T follicular helper cell (primary cell): ENCODE results near the gene SUCLG2.

Experiments used
- DNase-seq: peaks from one replicate; pipeline ENCODE4 v3.0.0-alpha.2; 2020; ENCODE audit warnings: low read depth
- total RNA-seq, 2 experiments: gene quantifications; one replicate each; lab custom pipeline; 2026; lab: John Stamatoyannopoulos, UW

SUCLG2 gene, protein sequence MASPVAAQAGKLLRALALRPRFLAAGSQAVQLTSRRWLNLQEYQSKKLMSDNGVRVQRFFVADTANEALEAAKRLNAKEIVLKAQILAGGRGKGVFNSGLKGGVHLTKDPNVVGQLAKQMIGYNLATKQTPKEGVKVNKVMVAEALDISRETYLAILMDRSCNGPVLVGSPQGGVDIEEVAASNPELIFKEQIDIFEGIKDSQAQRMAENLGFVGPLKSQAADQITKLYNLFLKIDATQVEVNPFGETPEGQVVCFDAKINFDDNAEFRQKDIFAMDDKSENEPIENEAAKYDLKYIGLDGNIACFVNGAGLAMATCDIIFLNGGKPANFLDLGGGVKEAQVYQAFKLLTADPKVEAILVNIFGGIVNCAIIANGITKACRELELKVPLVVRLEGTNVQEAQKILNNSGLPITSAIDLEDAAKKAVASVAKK
- 41.9 to 61.0 reads per million in 2 experiments for total RNA-seq

DNA sequence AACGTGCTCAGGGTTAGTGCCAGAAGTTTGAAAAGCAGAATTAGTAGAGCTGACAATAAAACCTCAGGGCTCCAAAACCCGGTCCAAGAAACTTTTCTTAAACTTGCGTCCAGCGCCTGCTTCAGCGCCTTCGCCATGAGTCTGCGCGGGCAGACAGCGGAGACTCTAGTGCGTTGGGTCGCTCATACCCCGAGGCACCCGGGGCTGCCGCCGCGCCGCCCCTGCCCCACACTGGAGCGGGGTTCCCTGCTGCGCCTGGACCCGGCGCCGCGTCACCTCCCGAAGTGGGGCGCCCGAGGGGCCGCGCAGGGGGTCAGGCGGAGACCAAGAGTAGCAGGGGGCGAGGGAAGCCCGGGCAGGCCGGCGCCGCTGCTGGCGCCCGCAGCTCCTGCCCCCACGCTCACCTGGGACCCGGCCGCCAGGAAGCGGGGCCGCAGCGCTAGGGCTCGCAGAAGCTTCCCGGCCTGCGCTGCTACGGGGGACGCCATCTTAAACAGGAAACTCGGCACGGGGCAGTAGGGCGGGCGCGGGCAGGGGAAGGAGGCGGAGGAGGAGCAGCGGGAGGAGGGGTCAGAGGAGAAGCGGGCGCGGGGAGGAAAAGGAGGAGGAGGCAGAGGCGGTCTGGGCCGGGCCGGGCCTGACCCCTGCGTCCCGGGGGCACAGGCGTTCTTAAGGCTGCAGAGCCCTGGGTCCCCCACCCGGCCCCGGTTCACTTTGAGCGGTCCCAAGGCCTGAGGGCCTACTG, at the start of gene SUCLG2:
Gene SUCLG2 (minus strand): TSS at position 514 of the 745 bp plus-strand sequence. CDS start 26 bp downstream, at position 488.
- peak; percentile 65 for DNase-seq

DNA sequence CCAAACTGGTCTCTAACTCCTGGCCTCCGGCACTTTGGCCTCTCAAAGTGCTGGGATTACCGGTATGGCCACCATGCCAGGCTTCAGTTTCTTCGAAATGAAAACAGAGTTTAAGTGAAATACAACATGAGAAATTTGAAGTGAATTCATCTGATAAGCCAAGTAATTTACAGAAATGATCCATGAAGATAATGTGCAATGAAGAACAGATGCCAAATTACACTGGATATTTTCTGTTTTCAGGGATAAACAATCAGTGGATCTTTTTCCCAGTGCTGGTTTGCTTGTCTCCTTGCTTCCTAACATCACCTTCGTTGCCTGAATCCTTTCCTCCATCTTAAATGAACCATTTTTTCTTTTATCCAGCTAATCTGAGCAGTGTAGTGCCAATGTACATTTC, 46.2 kb upstream of the SUCLG2 start:
- DNase-seq = no peak

DNA sequence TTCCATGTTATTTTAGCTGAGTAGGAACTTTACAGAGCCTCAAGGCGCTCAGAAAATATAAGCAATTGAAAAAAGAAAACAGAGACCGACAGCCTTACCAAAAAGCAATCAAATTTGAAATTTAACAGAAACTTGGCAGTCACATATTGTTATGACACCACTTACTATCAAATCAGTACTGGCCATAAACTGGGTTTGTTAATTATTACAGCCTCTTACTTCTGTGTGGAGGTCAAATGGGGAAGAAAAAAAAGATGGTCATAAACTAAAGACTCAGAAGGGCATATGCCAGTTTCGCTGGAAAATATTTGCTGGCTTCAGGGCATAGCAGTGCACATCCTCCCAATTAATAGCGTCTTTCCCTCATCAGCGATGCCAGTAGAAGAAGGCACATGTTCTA, 45.5 kb upstream of the SUCLG2 start:
- DNase-seq = no peak

DNA sequence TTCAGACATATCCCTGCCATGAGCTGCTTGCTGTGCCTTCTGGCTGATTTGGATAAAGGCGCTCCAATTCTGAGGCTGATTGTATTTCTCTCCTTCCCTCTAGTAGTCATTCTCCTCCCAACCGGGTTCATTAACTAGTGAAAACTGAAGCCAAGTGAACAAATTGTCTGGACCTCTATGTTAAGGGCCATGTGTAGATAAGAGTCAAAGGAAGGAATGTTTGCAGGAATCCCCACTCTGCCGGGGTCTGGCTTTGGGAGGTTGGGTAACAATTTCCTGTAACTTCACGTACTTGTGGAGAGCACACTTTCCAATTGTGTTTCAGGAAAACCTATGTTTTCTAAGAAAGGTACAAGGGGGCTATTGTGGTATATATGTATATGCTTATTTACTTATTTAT, 38.2 kb upstream of the SUCLG2 start:
- no peak for DNase-seq

DNA sequence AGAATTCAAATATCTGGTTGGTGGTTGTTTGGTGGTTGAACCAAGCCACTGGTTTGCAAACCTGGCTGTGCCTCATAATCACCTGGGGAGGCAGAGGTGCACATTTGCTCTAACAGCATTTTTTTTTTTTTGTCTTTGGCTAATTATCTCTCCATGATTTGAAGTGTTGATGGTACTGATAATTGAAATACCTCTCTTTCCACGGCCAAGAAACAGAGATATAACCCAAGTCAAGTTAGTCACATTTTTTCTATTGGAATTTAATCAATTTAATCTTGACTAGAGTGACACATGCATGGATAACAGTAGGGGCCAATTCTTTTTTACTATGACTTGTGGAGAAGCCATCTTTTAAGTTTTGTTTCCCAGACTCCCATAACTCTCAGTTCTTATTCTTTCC, 37.5 kb upstream of the SUCLG2 start:
- DNase-seq = no peak

DNA sequence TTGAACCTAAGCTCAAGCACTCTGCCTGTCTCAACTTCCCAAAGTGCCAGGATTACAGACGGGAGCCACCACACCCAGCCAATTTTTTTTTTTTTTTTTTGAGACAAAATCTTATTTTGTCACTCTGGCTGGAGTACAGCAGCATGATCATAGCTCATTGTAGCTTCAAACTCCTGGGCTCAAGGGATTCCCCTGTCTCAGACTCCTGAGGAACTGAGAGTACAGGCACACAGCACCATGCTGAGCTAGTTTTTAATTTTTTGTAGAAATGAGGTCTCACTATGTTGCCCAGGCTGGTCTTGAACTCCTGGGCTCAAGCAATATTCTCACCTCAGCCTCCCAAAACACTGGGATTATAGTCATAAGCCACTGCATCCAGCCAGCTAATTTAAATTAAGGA, 36.8 kb upstream of the SUCLG2 start:
- DNase-seq = no peak

DNA sequence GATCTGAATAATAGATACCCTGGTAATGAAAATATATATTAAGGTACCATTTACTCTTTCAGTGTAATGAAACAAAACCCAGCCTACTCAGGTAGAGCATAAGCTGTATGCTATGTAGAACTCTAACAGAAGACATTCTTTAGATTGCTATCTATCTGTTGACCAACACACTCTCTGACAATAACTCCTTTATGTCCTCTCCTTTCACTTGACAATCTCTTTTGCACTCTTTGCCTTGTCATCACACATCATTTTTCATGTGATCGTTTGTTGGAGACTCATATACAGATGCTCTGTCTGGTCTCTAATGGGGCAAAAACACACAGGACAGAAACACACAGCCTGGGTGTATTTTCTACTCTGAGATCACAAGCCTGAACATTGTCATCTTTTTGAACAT, 35.4 kb upstream of the SUCLG2 start:
- DNase-seq = no peak

DNA sequence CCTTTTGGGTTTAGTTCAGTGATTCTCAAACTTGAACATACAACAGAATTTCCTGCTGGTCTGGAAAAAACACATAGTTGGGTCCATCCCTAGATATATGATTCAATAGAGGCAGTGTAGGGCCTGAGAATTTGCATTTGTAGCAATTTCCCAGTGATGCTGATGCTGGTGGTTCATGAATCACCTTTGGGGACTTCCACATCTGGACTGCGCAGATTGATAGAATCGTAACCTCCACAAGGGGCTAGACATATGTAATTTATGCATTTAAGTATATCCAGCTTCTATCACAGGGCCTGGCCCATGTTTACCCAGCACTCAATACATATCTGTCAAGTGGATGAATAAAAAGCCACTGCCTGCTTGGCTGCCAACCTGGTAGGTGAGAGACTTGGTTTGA, 33.8 kb upstream of the SUCLG2 start:
- no peak for DNase-seq

DNA sequence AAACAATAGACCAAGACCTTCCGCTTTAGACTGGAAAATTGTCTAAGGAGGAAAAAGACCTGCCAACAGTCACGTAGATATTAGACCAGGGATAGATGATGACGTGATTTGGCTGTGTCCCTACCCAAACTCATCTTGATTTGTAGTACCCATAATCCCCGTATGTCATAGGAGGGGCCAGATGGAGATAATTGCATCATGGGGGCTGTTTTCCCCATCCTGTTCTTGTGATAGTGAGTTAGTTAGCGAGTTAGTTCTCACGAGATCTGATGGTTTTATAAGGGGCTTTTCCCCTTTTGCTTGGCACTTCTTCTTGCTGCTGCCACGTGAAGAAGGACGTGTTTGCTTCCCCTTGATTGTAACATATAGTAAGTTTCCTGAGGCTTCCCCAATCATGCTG, 31.7 kb upstream of the SUCLG2 start:
- DNase-seq = no peak

DNA sequence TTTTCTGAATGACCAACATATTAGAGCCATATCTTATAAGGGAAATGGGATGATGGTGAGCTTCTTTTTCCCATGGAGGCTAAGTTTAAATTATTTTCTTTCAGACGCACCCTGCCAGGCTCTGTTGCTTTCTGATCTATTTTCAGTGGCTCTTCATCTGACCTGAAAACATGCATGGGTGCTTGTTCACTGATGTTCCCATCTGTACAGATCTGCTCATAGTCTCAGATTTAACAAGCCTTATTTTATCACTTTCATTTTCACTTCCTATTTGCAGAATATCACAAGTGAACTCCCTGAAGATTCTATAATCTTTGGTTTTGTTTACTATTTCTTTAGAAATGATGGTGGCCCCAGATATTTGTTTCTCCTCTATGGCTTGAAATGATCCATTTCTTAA, 31.1 kb upstream of the SUCLG2 start:
- no peak for DNase-seq

DNA sequence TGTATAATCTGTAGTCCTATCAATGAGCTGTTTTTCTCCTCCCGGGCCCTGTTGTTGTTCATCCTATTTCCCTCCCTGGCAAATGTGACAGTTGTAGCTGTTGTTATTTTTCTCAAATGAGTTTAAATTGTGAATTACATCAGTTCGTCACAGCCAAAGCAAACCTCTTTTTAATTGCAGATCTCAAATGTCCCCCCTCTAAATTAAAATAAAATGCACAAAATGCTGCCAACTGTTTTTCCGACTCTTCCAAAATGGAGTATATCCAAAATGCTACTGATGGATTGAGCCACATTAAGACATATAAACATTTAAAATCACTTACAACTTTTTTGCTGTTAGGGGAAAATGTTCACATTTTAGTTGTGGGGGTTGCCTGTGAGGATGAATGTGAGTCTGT, 29.8 kb upstream of the SUCLG2 start:
- no peak for DNase-seq

DNA sequence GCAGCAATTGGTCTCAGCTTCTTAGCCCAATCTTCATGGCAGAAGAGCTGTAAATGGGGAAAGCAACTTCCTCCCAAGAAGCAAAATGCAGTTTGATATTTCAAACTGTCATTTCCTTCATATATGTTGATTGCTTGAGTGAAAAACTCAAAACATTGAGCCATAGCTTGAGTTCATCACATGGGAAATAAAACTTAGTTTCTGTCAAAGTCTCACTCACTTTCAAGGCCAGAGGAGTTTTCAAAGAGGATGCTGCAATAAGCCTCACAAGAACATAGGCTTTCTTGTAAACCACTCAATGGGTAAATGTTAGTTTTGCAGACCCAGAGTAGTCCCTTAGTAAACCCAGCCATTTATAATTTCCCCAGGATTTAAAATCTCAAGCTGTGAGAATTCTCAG, 29.1 kb upstream of the SUCLG2 start:
- no peak for DNase-seq

DNA sequence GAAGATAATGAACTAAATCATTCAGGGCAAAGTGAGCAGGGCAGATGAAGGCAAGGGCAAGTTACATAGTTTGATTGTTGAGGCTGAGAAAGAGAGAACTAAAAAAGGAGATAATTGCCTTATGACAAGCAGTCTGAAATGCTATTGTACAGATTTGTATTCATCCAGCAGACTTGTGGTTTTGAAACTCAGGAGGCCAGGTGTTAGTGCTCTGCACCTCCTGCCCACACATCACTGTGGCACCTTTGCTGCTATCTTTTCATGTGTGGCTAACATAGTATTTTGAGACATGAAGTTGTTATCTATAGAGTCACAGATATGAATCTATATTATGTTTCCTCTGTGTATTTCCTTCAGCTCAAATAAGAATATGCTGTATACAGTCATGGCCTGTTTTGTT, 24.3 kb upstream of the SUCLG2 start:
- no peak for DNase-seq

DNA sequence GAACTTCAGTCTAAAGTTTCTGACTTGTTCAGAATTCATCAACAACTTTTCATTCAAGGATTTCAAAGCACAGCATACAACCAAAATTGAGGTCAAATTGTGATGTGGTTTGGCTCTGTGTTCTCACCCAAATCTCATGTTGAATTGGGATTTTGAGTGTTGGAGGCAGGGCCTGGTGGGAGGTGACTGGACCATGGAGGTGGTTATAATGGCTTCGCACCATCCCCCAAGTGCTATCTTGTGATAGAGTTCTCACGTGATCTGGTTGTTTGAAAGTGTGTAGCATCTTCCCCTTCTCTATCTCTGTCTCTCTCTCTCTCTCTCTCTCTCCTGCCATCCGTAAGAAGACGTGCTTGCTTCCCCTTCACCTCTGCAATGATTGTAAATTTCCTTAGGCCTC, 19.6 kb upstream of the SUCLG2 start:
- no peak for DNase-seq

DNA sequence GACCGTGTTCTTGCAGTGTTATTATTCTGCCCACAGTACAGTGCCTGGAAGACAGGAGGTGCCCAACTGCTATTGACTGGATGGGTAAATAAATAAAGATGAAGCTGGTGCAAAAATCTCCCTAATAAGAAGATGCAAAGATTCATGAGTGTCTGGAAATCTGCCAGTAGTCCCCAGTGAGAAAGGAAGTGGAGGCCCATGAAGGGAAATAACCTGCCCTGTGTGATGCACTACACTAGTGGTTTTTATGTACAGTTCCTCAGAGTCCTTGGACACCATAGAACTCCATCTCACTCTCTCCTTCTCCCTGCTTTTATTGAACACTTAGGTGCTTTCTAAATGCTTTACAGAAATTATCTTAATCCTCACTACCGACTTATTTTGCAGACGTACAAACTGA, 8.3 kb upstream of the SUCLG2 start:
- DNase-seq = no peak

DNA sequence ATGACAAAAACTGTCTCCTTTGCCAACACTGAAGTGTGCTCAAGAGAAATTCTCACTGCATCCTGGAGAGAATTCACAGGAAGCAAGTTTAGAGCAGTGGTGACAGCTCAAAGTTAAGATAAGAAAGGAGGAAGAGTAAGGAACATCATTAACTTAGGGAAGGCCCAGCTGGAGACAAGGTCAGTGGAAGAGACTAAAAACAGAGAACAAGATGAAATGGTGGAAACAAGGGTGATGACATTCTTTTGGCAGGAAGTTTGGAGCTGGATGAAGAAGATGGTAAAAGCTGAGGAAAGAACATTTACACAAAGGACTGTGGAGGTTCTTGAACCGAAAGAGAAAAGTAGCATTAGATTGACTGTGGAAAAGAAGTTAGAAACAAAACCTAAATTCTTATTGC, 6.7 kb upstream of the SUCLG2 start:
- no peak for DNase-seq

DNA sequence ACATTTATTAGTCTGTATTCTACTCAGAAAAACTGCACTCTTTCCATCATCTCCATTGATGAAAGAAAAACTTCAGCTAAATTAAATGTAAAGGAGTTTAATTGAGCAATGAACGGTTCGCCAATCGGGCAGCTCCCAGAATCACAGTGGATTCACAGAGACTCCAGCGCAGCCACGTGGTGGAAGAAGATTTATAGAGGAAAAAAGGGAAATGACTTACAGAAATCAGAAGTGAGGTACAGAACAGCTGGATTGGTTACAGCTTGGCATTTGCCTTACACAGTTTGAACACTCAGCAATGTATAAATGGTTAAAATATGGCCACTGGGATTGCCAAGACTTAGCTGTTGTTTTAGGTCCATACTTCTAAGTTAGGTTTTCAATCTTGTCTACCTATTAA, 2.8 kb upstream of the SUCLG2 start:
- DNase-seq = no peak

DNA sequence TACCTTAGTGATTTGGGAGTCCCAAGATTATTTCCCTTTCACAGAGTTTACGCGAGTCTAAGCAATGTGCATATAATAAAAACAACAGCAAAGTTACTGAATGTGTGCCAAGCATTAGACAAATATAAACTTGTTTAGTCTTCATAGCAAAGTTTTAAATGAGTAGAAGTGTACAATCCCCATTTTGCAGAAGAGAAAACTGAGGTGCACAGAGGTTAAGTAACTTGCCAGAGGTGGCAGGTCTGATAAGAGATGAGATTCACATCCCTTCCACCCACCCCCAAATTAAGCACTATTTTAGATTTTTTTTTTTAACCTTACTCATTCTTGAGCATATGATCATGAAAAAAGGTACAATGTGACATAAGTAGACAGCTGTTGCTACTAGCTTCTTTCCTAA, 2.2 kb upstream of the SUCLG2 start:
- DNase-seq = no peak

DNA sequence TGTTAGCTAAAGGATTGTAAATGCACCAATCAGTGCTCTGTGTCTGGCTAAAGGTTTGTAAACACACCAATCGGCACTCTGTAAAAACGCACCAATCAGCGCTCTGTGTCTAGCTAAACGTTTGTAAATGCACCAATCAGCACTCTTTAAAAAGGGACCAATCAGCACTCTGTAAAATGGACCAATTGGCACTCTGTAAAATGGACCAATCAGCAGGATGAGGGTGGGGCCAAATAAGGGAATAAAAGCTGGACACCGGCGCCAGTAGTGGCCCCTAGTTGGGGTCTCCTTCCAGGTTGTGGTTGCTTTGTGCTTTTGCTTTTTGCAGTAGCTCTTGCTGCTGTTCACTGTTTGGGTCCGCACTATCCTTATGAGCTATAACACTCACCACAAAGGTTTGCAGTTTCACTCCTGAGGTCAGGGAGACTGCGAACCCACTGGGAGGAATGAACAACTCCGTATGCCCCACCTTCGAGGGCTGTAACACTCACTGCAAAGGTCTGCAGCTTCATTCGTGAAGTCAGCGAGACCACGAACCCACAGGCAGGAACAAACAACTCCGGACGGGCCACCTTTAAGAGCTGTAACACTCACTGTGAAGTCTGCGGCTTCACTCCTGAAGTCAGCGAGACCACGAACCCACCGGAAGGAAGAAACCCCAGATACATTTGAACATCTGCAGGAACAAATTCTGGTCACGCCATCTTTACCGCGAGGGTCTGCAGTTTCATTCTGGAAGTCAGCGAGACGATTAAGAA, 1.1 kb upstream of the SUCLG2 start:
- peak; percentile 45 for DNase-seq

DNA sequence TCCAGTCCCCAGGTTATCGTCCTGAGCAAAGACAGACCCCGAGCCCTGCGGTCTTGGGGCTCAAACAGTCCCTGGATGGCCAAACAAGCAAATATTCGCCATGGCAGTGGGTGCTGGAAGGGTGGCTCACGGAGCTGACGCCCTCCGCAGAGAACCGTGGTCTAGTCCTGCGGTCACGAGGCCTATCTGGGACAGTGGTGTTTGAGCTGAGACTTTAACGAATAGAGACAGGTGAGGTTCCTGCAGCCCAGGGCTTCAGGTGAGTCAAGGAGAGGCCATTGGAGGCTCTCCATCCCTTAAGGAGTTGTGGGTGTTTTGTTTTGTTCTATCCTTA, 399 bp upstream of the SUCLG2 start:
- DNase-seq = peak; percentile 1

DNA sequence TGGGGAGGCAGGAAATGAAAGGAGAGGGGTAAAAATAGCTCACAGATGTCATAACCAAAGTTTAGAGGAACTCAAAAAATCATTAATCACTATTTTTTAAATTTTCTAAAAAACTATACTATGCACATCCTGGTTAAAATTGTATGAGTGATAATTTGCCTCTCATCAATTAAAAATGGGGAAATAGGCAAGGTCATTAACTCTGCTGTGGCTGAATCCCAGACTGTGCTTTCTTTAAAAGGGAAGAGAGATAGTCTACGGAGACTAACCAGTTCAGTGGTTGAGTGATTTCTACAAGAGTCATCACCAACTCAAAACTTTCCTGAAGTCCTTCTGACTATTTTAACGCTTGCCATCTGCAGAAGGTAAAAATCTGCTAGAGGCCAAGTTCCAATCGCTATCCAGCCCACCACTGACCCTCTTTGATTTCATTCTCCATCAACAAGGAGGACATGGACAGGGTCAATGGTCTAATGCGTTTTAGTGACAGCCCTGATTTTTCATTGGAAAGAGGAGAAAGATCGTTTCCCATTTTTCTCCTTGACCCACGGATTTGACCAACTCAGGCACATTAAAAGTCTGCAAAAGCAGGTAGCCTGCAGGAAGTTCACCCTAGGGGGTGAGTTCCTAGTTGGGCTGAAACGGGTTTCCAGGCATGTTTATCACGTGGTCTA, 850 bp downstream of the SUCLG2 start:
- no peak for DNase-seq

DNA sequence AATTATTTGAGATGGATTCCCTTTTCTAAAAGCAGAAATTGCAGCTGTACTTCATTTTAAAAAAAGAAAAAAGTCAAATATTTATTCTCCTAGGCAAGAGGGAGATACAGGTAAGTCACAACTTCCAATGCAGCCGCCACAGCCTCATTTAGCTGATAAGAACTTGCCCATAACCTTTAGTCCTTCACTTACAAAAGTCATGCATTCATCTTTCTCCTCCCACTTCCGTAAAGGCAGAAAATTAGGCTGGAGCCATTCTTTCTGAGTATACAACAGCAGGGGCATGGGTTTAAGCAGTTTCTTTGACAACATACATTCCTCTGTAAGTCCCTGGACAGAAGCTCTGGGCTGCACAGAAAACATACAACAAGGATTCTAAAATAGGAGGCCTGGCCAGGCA, 4.3 kb downstream of the SUCLG2 start:
- no peak for DNase-seq
